Measurements from ENCODE around the gene PCYOX1L.

DNA sequence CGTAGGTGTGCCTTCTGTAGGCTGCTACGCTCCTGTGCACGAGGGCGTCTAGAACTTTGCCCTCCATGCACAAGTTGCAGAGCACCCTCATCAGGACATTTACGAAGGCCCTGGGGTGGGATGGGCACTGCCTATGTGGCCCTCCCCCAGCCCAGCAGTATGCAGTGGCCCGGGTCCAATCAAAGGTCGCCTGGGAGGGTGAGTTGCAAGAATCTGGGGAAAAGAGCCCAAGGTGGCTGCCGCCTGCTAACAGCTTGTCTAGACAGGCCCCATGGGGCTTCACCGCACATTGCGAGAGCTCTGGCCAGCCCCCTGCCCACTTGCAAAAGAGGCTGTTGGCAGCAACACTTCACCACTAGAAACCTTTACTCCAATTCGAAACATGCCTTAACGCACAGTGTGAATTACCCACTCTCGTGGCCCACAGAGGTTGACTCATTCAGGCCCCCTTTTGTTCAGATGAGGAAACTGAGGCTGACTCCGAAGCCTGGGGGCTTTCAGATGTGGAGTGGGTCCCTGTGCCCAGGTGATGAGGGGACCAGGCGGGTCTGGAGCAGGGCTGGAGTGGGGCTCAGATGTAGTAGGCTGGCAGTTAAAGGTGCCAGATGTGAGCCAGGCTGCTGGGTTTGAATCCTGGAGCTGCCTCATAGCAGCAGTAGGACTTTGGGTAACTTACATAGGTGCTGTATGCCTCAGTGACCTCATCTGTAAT is 53.0 kb downstream of the PCYOX1L start:
- TF ChIP-seq EP300 (conservative IDR thresholded peaks at IDR 0.05; ENCODE audit: poor library complexity, severe bottlenecking) (no peak), EZH2 (IDR thresholded peaks at IDR 0.05; ENCODE audit: borderline replicate concordance, insufficient read depth, low read length, poor library complexity, severe bottlenecking) (no peak), POLR2AphosphoS5 (IDR thresholded peaks at IDR 0.05) (no peak)
- TF ChIP-seq, protein P1, sequence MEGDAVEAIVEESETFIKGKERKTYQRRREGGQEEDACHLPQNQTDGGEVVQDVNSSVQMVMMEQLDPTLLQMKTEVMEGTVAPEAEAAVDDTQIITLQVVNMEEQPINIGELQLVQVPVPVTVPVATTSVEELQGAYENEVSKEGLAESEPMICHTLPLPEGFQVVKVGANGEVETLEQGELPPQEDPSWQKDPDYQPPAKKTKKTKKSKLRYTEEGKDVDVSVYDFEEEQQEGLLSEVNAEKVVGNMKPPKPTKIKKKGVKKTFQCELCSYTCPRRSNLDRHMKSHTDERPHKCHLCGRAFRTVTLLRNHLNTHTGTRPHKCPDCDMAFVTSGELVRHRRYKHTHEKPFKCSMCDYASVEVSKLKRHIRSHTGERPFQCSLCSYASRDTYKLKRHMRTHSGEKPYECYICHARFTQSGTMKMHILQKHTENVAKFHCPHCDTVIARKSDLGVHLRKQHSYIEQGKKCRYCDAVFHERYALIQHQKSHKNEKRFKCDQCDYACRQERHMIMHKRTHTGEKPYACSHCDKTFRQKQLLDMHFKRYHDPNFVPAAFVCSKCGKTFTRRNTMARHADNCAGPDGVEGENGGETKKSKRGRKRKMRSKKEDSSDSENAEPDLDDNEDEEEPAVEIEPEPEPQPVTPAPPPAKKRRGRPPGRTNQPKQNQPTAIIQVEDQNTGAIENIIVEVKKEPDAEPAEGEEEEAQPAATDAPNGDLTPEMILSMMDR (IDR thresholded peaks at IDR 0.05; ENCODE audit: poor library complexity, severe bottlenecking): no peak

Measured in neural cell (in vitro differentiated cells).